Measurements from ENCODE around the gene RALGPS1. TPM values are rescaled to one million over a fixed set of nuclear protein-coding genes. Genes with fewer than 3 reads are reported as not detected.

The RALGPS1 gene
- polyA plus RNA-seq, 1 experiment: 1.7 TPM

DNA sequence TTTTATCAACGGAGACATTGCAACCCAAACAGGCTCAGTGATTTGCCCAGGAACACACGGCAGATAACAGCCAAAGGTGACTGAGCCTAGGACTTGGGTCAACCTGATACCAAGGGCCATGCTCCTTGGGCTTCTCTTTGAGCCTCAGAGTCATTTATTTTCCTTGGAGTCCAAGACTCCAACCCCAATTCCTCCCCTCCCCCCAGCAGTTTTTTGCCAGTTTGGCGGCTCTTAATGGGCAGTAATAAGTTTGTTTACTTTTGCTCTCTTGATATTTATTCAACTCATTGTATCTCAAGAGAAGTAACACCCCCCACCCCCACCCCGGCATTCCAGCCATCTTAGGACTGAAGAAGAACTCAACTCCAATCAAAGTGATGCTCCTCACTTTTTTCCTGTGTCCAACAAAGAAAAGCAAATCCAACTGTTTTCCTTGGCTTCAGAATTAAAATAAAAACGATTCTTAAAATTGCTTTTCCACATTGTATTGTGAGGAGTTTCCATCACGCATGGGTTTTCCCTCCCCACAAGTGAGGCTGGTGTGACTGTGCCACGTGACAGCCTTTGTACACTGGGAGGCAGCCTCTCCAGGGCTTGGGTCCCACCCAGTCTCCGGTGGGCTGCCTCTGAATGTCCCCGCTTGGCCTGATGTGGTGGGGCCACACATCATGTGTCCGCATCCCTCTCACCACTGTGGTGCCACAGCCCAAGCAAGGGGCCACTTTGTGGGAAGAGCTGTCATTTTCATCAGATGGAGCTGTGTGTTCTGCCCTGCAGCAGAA, 198.8 kb downstream of the RALGPS1 start:
- H3K4me3 ChIP-seq (ENCODE audit: low read depth, low read length): no peak overlapping the region
- H3K36me3 ChIP-seq (ENCODE audit: control insufficient read depth, insufficient read depth, low read length): peaks cover 2% of the 10 kb centered on the region; the same call in 1 of the 2 replicates
- no peak for DNase-seq (ENCODE audit: low read depth)
- TF ChIP-seq, protein P1, sequence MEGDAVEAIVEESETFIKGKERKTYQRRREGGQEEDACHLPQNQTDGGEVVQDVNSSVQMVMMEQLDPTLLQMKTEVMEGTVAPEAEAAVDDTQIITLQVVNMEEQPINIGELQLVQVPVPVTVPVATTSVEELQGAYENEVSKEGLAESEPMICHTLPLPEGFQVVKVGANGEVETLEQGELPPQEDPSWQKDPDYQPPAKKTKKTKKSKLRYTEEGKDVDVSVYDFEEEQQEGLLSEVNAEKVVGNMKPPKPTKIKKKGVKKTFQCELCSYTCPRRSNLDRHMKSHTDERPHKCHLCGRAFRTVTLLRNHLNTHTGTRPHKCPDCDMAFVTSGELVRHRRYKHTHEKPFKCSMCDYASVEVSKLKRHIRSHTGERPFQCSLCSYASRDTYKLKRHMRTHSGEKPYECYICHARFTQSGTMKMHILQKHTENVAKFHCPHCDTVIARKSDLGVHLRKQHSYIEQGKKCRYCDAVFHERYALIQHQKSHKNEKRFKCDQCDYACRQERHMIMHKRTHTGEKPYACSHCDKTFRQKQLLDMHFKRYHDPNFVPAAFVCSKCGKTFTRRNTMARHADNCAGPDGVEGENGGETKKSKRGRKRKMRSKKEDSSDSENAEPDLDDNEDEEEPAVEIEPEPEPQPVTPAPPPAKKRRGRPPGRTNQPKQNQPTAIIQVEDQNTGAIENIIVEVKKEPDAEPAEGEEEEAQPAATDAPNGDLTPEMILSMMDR (IDR thresholded peaks at IDR 0.05; ENCODE audit: insufficient read depth, low read depth, low read length): no peak
- ChIA-PET CTCF (interaction anchor here (0.9 to 1.0 kb wide), 3 partner anchors 11 to 18 kb away, joined by 3 read pairs; no protein-coding TSS in a partner anchor), POLR2A (no interaction called here)
- no peaks in the 10 kb centered on the region for H3K27me3 ChIP-seq (ENCODE audit: control insufficient read depth, insufficient read depth, low read length)

DNA sequence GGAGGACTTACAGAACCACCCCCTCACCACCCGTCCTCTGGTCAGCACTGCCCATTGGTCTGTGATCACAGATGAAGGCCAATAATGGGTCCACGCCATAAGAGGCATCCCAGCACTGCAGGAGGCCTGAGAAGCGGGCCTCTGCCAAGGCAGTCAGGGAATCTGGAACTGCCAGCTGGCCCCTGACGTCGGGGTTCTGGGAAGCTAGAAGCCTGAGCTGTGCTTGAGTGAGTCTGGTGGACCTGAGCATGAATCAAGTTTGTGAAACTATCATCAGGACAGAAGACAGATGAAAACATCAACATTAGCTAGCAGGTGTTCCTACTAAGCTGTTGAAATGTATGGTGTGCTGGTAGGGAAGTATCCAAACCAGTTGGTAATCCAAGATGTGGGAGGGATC, 200.0 kb downstream of the RALGPS1 start:
- peaks cover 2% of the 10 kb centered on the region; the same call in 1 of the 2 replicates for H3K36me3 ChIP-seq (ENCODE audit: control insufficient read depth, insufficient read depth, low read length)
- ChIA-PET CTCF (interaction anchor here (0.8 to 1.4 kb wide), 2 partner anchors 84 to 174 kb away, joined by 3 read pairs; no protein-coding TSS in a partner anchor), POLR2A (no interaction called here)
- H3K27me3 ChIP-seq (ENCODE audit: control insufficient read depth, insufficient read depth, low read length): no peaks in the 10 kb centered on the region
- H3K4me3 ChIP-seq (ENCODE audit: low read depth, low read length): no peak overlapping the region
- no peak for DNase-seq (ENCODE audit: low read depth)
- TF ChIP-seq, protein P1 (IDR thresholded peaks at IDR 0.05; ENCODE audit: insufficient read depth, low read depth, low read length): no peak

DNA sequence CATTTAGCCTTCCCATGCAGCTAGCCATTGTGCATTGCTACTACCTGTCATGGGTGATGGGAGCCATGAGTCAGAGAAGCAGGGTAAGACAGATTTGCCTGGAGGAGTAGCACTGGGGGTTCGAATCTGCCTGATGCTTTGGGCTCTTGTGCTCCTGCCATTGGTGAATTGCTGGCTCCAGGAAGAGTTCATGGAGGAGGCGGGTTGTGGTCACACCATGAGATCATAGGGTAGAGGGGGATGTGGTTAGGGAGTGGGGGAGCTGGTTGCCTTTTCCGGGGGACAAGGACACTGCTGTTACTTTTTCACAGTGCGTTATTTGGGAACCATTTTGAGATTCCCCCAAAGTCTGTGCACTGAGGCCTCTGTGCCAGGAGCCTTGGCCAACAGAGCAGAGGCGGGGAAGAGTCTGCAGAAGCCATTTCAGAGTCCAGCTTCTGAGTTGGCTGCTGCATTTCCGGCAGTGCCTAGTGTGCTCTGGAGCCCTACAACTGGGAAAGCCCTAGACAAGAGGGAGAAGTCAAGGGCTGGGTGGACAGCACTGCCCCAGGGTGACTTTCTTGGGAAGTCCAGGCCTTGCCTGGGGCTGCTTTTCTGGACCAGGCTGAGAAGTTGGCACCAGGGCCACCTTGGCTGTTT, 201.6 kb downstream of the RALGPS1 start:
- Histone ChIP-seq H3K27me3 (ENCODE audit: control insufficient read depth, insufficient read depth, low read length) (no peaks in the 10 kb centered on the region), H3K36me3 (ENCODE audit: control insufficient read depth, insufficient read depth, low read length) (peaks cover 2% of the 10 kb centered on the region; the same call in 1 of the 2 replicates), H3K4me3 (ENCODE audit: low read depth, low read length) (no peak overlapping the region)
- no peak for DNase-seq (ENCODE audit: low read depth)
- POLR2A ChIA-PET: no interaction called here
- TF ChIP-seq, protein P1 (IDR thresholded peaks at IDR 0.05; ENCODE audit: insufficient read depth, low read depth, low read length): no peak
- CTCF ChIA-PET: interaction anchor here (1.0 to 1.4 kb wide), 2 partner anchors 9 to 333 kb away, joined by 3 to 4 read pairs; no protein-coding TSS in a partner anchor

DNA sequence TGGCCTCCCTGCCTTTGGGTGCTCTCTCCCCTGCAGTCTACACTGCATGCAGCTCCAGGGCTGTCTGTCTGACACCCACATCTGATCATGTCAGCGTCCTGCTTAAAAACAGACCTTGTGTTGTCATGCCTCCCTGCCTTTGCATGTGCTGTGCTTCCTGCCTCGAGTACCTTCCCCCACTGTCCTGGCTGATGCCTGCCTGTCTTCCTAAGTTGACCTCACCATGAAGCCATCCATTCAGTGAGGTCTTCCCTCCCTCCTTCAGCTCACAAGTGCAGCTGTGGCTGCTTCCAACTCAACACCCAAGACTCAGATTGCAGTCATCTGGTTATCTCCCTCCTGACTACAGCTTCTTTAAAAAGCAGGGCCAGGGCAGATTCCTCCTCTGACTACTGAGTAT, 202.4 kb downstream of the RALGPS1 start:
- POLR2A ChIA-PET: no interaction called here
- CTCF ChIA-PET: interaction anchor here (0.6 kb wide), 1 partner anchor 99 kb away, joined by 3 read pairs; no protein-coding TSS in a partner anchor
- H3K36me3 ChIP-seq (ENCODE audit: control insufficient read depth, insufficient read depth, low read length): peaks cover 2% of the 10 kb centered on the region; the same call in 1 of the 2 replicates
- no peak for DNase-seq (ENCODE audit: low read depth)
- H3K4me3 ChIP-seq (ENCODE audit: low read depth, low read length): no peak overlapping the region
- no peaks in the 10 kb centered on the region for H3K27me3 ChIP-seq (ENCODE audit: control insufficient read depth, insufficient read depth, low read length)
- TF ChIP-seq, protein P1 (IDR thresholded peaks at IDR 0.05; ENCODE audit: insufficient read depth, low read depth, low read length): no peak

- DNase-seq (ENCODE audit: low read depth): no peak
- Histone ChIP-seq H3K27me3 (ENCODE audit: control insufficient read depth, insufficient read depth, low read length) (no peaks in the 10 kb centered on the region), H3K4me3 (ENCODE audit: low read depth, low read length) (no peak overlapping the region), H3K36me3 (ENCODE audit: control insufficient read depth, insufficient read depth, low read length) (no peaks in the 10 kb centered on the region)
- TF ChIP-seq, protein P1 (IDR thresholded peaks at IDR 0.05; ENCODE audit: insufficient read depth, low read depth, low read length): no peak
- POLR2A ChIA-PET: no interaction called here
- CTCF ChIA-PET: interaction anchor here (1.0 kb wide), 1 partner anchor 153 kb away, joined by 3 read pairs; no protein-coding TSS in a partner anchor
Observed at GRCh38 chr9:127117801-127118200, 203.2 kb downstream of the RALGPS1 start.

Measured in BJ (cell line).